ENCODE data around the gene DHX34. TPM values are rescaled to one million over a fixed set of nuclear protein-coding genes. Genes with fewer than 3 reads are reported as not detected.

The DHX34 gene, protein sequence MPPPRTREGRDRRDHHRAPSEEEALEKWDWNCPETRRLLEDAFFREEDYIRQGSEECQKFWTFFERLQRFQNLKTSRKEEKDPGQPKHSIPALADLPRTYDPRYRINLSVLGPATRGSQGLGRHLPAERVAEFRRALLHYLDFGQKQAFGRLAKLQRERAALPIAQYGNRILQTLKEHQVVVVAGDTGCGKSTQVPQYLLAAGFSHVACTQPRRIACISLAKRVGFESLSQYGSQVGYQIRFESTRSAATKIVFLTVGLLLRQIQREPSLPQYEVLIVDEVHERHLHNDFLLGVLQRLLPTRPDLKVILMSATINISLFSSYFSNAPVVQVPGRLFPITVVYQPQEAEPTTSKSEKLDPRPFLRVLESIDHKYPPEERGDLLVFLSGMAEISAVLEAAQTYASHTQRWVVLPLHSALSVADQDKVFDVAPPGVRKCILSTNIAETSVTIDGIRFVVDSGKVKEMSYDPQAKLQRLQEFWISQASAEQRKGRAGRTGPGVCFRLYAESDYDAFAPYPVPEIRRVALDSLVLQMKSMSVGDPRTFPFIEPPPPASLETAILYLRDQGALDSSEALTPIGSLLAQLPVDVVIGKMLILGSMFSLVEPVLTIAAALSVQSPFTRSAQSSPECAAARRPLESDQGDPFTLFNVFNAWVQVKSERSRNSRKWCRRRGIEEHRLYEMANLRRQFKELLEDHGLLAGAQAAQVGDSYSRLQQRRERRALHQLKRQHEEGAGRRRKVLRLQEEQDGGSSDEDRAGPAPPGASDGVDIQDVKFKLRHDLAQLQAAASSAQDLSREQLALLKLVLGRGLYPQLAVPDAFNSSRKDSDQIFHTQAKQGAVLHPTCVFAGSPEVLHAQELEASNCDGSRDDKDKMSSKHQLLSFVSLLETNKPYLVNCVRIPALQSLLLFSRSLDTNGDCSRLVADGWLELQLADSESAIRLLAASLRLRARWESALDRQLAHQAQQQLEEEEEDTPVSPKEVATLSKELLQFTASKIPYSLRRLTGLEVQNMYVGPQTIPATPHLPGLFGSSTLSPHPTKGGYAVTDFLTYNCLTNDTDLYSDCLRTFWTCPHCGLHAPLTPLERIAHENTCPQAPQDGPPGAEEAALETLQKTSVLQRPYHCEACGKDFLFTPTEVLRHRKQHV
- total RNA-seq: 12.2 and 19.5 TPM in 2 replicates

DNA sequence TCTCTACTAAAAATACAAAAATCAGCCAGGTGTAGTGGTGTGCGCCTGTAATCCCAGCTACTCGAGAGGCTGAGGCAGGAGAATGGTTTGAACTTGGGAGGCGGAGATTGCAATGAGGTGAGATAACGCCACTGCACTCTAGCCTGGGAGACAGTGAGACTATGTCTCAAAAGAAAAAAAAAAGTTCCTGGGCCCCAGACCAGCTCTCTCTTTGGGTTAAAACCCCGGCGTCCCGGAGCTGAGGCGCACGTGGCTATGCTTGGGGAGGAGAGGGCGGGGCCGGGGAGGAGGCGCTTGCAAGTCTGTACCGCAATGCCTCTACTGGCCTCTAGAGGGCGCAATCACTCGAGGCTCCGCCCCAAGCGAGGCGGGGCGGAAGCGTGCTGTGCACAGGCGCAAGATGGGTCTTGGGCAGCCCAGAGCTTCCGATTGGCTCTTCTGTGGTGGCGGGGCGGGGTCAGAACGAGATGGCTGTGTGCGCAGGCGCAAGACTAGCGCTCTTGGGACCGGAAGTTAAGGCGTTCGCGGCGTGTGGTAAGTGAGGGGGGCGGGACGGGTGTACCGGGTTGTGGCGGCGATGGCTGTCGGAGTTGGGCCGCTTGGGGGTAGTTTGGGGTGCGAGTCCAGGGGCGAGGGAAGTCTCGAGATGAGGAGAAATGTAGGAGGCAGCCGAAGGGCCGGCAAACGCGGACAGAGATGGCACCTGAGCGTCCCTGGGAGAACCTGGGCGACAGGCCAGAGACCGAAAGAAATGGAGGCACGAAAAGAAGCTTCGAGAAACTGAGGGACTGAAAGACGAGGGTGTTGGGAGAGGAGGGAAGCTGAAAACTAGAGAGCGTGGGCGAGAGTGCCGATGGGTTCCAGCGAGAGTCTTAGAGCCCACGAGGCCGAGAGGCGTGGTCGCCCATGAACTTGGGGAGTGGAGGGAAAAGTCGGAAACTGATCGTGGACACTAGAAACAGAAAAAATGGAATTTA is at the start of gene DHX34:
DHX34 (plus strand) TSS at position 497 of the 977 bp plus-strand sequence. CDS start 3,716 bp downstream, outside the sequence.

DNA sequence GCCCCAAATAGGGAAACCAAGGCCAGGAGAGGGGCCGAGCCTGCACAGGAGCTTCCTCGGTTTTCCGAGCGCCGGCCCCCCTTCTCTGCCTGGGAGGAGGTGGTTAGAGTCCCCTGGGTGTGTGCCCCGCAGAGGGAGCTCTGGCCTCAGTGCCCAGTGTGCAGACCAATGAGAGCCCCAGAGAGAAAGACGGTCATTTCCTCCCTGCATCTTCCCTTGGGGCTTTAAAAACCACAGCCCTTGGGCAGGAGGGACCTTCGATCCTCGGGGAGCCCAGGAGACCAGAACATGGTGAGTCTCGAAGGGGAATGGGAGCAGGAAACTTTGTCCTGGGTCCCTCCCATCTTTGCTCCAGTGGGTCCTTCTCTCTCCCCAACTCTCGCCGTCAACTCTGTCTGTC is 39.5 kb upstream of the DHX34 start, which contains the start of gene C5AR1:
C5AR1 (plus strand) TSS at position 254 of the 400 bp plus-strand sequence; CDS start at position 289, 35 bp downstream.

DNA sequence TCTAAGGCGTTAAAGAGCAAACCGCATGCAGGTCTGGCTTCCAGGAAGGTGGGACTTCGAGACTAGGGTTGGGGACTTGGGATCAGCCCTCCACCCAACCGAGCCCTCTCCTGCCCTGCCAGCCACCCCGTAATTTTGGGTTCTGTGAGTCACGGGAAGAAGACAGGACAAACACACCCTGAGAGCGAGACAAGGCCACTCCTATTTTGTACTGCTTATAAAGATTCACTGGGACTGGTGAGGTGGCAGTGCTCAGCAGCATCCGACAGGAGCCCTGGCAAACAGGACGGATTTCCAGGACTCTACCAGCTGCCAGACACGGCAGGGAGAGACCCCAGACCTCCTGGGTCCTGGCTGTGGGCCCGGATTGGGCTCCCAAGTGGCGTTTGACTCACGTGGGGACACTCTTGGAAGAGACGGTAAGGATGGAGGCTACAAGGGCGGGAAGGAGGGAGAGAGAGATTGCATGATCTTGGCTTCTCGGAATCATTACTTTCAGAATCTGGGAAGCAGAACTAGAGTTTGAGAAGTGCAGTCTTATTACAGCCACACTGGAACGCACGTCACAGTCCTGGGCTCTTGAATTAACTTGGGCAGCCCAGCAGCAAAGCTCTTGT is 17.1 kb upstream of the DHX34 start, which contains the start of gene C5AR2:
C5AR2 (plus strand) TSS at position 245 of the 617 bp plus-strand sequence. CDS start 8,625 bp downstream, outside the sequence.

DNA sequence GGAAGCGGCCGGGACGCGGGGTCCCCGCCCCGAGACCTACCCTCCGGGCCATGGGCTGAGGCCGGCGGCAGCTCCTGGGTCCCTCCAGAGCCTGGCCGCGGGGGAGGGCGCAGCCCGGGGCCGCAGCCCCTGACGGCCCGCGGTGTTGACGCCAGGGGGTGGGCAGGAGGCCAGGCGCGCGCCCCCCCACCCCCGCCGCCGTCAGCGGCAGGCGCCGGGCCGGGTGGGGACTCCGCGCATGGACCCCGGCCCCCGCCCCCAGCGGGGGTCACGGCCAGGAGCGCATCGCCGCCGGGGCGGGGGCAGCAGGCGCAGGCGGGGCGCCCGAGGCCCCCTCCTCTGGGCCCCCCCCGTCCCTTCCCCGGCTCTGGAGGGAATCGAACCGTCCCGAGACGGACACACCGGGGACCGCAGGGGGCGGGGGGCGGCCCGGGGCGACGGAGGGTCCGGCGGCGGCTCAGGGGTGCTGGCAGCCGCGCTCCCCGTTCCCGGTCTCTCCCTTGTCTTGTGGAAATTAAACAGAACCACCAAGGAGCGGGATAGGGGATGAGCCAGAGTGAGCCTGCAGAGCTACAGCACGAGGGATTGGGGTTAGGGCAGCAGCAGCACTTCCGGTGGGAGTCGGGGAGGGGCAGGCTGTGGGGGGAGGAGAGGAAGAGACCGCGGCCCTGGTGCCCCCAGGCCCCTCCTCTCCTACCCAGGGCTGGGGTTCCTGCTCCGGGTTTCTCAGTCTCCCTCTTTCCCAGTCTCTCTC is 70.1 kb downstream of the DHX34 start, which contains the start of gene MEIS3:
MEIS3 (minus strand) TSS at position 498 of the 754 bp plus-strand sequence; CDS start at position 52, 446 bp downstream.

Other genes starting within 250 kb of the DHX34 start
- 20.0 and 24.6 TPM in 2 replicates for gene ZC3H4, start 235.5 kb upstream of the DHX34 start, total RNA-seq
- 111 and 123 TPM in 2 replicates for gene SAE1, start 218.5 kb upstream of the DHX34 start, total RNA-seq
- gene BBC3, start 118.1 kb upstream of the DHX34 start, total RNA-seq: 3.5 and 5.9 TPM in 2 replicates
- gene CCDC9, start 92.8 kb upstream of the DHX34 start, total RNA-seq: 12.9 and 13.5 TPM in 2 replicates
- 2.0 and 4.9 TPM in 2 replicates for gene INAFM1, start 74.4 kb upstream of the DHX34 start, total RNA-seq
- gene C5AR1, start 39.5 kb upstream of the DHX34 start, total RNA-seq: 0.35 and 0.65 TPM in 2 replicates
- not detected in 2 replicates for gene C5AR2, start 17.1 kb upstream of the DHX34 start, total RNA-seq
- 1.8 and 2.8 TPM in 2 replicates for gene MEIS3, start 70.2 kb downstream of the DHX34 start, total RNA-seq
- 0.28 and 1.3 TPM in 2 replicates for gene SLC8A2, start 122.6 kb downstream of the DHX34 start, total RNA-seq
- 3.6 and 6.8 TPM in 2 replicates for gene KPTN, start 134.9 kb downstream of the DHX34 start, total RNA-seq
- 74.3 and 92.5 TPM in 2 replicates for gene NAPA, start 165.7 kb downstream of the DHX34 start, total RNA-seq
- gene ZNF541, start 223.8 kb downstream of the DHX34 start, total RNA-seq: 0.07 TPM in 1 of 2 replicates, not detected in the other

Measured in airway epithelial cell (primary cell).